ENCODE data around the gene PUSL1.

GRCh38 chr1:1334835-1335234 lies 26.4 kb downstream of the PUSL1 start:
- TF ChIP-seq POLR2A (IDR thresholded peaks at IDR 0.05; ENCODE audit: low read length) (no peak), GATA1 (IDR thresholded peaks at IDR 0.05; ENCODE audit: low read depth, low read length) (no peak)

All from erythroblast (primary cell).